A549 (cell line): Measurements from ENCODE around the gene IGSF9.

Experiments
- CEBPB ChIP-seq, 2 experiments: fragments of >200 bp in 1 of 2; sonication (Bioruptor Twin) in 1 of 2; formaldehyde crosslinking in 1 of 2; IDR thresholded peaks; 2 replicates each; pipeline ENCODE4 v1.6.1; 2012 to 2016
- CTCF ChIP-seq: fragments of >200 bp; sonication (Bioruptor Twin); formaldehyde crosslinking; IDR thresholded peaks from 3 replicates; pipeline ENCODE4 v1.5.1; 2016
- EP300 ChIP-seq, 2 experiments: fragments of >200 bp; sonication (Bioruptor Twin); formaldehyde crosslinking; IDR thresholded peaks; 2 replicates in 1 of 2; 3 replicates in 1 of 2; pipeline ENCODE4 v1.6.1; 2016 to 2017
- FOSL2 ChIP-seq, 2 experiments: fragments of 450-650 bp in 1 of 2; fragments of >200 bp in 1 of 2; sonication (Bioruptor Twin) in 1 of 2; formaldehyde crosslinking; IDR thresholded peaks; 2 replicates each; pipeline versions ENCODE4 v1.5.0 to v1.6.1; 2016 to 2020; ENCODE audit warnings: mild to moderate bottlenecking in 1 of 2, moderate library complexity in 1 of 2
- GATA3 ChIP-seq: IDR thresholded peaks from 2 replicates; pipeline ENCODE4 v1.6.1; 2012; ENCODE audit warnings: borderline replicate concordance
- MYC ChIP-seq: IDR thresholded peaks from 2 replicates; pipeline ENCODE4 v1.6.1; 2012; ENCODE audit warnings: mild to moderate bottlenecking, inconsistent platforms, low read length, improper control_type of control experiment, borderline replicate concordance
- NFE2L2 ChIP-seq: fragments of 150-350 bp; conservative IDR thresholded peaks from 2 replicates; pipeline ENCODE4 v1.6.1; 2014; ENCODE audit warnings: low read length
- POLR2A ChIP-seq: IDR thresholded peaks from 2 replicates; pipeline ENCODE4 v1.6.1; 2012; ENCODE audit warnings: mild to moderate bottlenecking, low read length
- SMC3 ChIP-seq: fragments of >200 bp; sonication (Bioruptor Twin); formaldehyde crosslinking; IDR thresholded peaks from 3 replicates; pipeline ENCODE4 v1.6.1; 2018; ENCODE audit warnings: inconsistent platforms
- ZC3H11A ChIP-seq: fragments of 450-650 bp; IDR thresholded peaks from 2 replicates; pipeline ENCODE4 v1.6.1; 2014; ENCODE audit warnings: antibody characterized with exemption, mild to moderate bottlenecking

- no peak for TF ChIP-seq POLR2A
- no peak for TF ChIP-seq ZC3H11A
- no peak for TF ChIP-seq CTCF
- no peak for TF ChIP-seq MYC
- TF ChIP-seq NFE2L2 = no peak
- TF ChIP-seq CEBPB (IDR thresholded peaks at IDR 0.05) = no peak
- TF ChIP-seq GATA3 = no peak
- no peak for TF ChIP-seq EP300 (IDR thresholded peaks at IDR 0.05)
- no peak for TF ChIP-seq FOSL2 (IDR thresholded peaks at IDR 0.05)
- no peak for TF ChIP-seq FOSL2 (CRISPR knock-in tag; IDR thresholded peaks at IDR 0.05)
- no peak for TF ChIP-seq SMC3
These were observed 5.8 kb downstream of the IGSF9 start for GRCh38 chr1:159939678-159940002.
